H1 (cell line): ENCODE data around the gene OR2T12. TPM values are rescaled to one million over a fixed set of nuclear protein-coding genes. Genes with fewer than 3 reads are reported as not detected.

Experiments used
- CTCF ChIA-PET: fragments of 300-600 bp; sonication (Branson Sonifier 250); formaldehyde crosslinking; loops from one replicate; lab custom pipeline; 2021; ENCODE audit not compliant: partially characterized antibody; lab: Charles Lee
- POLR2A ChIA-PET: fragments of 300-600 bp; sonication (Branson Sonifier 250); formaldehyde crosslinking; loops from one replicate; lab custom pipeline; 2021; ENCODE audit warnings: inconsistent platforms; ENCODE audit not compliant: partially characterized antibody; lab: Charles Lee
- DNase-seq, 2 experiments: peaks; one replicate each; pipeline versions ENCODE4 v3.0.0 to v3.0.0-alpha.2; 2010 to 2022; ENCODE audit warnings: low spot score in 2 of 2, low read depth in 1 of 2, mixed read lengths in 1 of 2
- FAIRE-seq: peaks from 2 replicates; lab custom pipeline; 2011; peaks lifted over from hg19 to GRCh38; lab: Jason Lieb, UNC
- H2AFZ ChIP-seq: 2 replicates; pipeline ENCODE4 v1.8.1; 2012; ENCODE audit warnings: low read length, inconsistent platforms
- H2AK5ac ChIP-seq: 2 replicates; pipeline ENCODE4 v1.6.1; 2013; ENCODE audit warnings: low read depth, low read length
- H2BK120ac ChIP-seq: replicated peaks from 2 replicates; pipeline ENCODE3; 2013; ENCODE audit warnings: low read depth, low read length, inconsistent platforms
- H2BK12ac ChIP-seq: 2 replicates; pipeline ENCODE4 v1.6.1; 2013; ENCODE audit warnings: low read depth, low read length
- H2BK15ac ChIP-seq: 2 replicates; pipeline ENCODE4 v1.6.1; 2013; ENCODE audit warnings: low read length
- H2BK20ac ChIP-seq: 2 replicates; pipeline ENCODE4 v1.6.1; 2013; ENCODE audit warnings: low read length
- H2BK5ac ChIP-seq: 2 replicates; pipeline ENCODE4 v1.6.1; 2013; ENCODE audit warnings: low read depth, low read length
- H3K14ac ChIP-seq: 2 replicates; pipeline ENCODE4 v1.6.1; 2013; ENCODE audit warnings: inconsistent platforms; ENCODE audit not compliant: insufficient read length
- H3K18ac ChIP-seq: 2 replicates; pipeline ENCODE4 v1.6.1; 2013; ENCODE audit warnings: low read length; ENCODE audit errors: extremely low read depth
- H3K23ac ChIP-seq: 2 replicates; pipeline ENCODE4 v1.6.1; 2013; ENCODE audit warnings: inconsistent platforms; ENCODE audit not compliant: insufficient read length
- H3K23me2 ChIP-seq: 2 replicates; pipeline ENCODE4 v1.6.1; 2013; ENCODE audit warnings: low read depth, low read length
- H3K27ac ChIP-seq: 2 replicates; pipeline ENCODE4 v1.6.1; 2011; ENCODE audit warnings: low read depth, low read length, inconsistent platforms
- H3K27me3 ChIP-seq, 4 experiments: replicated peaks in 1 of 4; 1 replicate in 1 of 4; 2 replicates in 3 of 4; pipeline versions ENCODE4 v1.6.1 to v1.8.1; 2011 to 2013; ENCODE audit warnings: low read length in 3 of 4, mild to moderate bottlenecking in 3 of 4, inconsistent platforms in 2 of 4, mixed read lengths in 2 of 4, moderate library complexity in 1 of 4; ENCODE audit not compliant: control insufficient read depth in 3 of 4, insufficient read depth in 3 of 4; ENCODE audit errors: extremely low read depth in 1 of 4
- H3K36me3 ChIP-seq, 4 experiments: 2 replicates each; pipeline versions ENCODE4 v1.6.1 to v1.8.1; 2011 to 2013; ENCODE audit warnings: mild to moderate bottlenecking in 4 of 4, low read length in 3 of 4, moderate library complexity in 2 of 4, control low read depth in 1 of 4, inconsistent platforms in 1 of 4; ENCODE audit not compliant: insufficient read depth in 4 of 4, control insufficient read depth in 2 of 4
- H3K4ac ChIP-seq: replicated peaks from 2 replicates; pipeline ENCODE3; 2013; ENCODE audit warnings: low read length, low read depth, mixed read lengths, inconsistent platforms; ENCODE audit not compliant: insufficient read length
- H3K4me1 ChIP-seq, 4 experiments: replicated peaks in 1 of 4; 1 replicate in 1 of 4; 2 replicates in 3 of 4; pipeline versions ENCODE4 v1.6.1 to v1.8.1; 2011 to 2013; ENCODE audit warnings: low read length in 3 of 4, inconsistent platforms in 2 of 4, mixed read lengths in 1 of 4; ENCODE audit not compliant: insufficient read depth in 4 of 4, control insufficient read depth in 3 of 4
- H3K4me2 ChIP-seq, 2 experiments: 2 replicates each; pipeline versions ENCODE4 v1.6.1 to v1.8.1; 2011 to 2013; ENCODE audit warnings: low read depth in 2 of 2, low read length in 2 of 2, control low read depth in 1 of 2, inconsistent platforms in 1 of 2, mild to moderate bottlenecking in 1 of 2; ENCODE audit not compliant: insufficient read depth in 1 of 2
- H3K4me3 ChIP-seq, 4 experiments: fragments of 200-600, 300-600 bp in 1 of 4; sonication (generic), shearing (Covaris generic), sonication (Bioruptor Twin) in 1 of 4; 2 replicates each; pipeline versions ENCODE4 v1.5.1 to v1.8.1; 2011 to 2016; ENCODE audit warnings: low read length in 4 of 4, low read depth in 3 of 4, control low read depth in 2 of 4, inconsistent platforms in 2 of 4, mild to moderate bottlenecking in 2 of 4, mixed read lengths in 1 of 4, moderate library complexity in 1 of 4; ENCODE audit not compliant: insufficient read depth in 2 of 4; ENCODE audit errors: extremely low read depth in 1 of 4
- H3K56ac ChIP-seq: replicated peaks from 2 replicates; pipeline ENCODE3; 2013; ENCODE audit warnings: low read depth, mild to moderate bottlenecking, mixed read lengths, low read length, inconsistent platforms; ENCODE audit not compliant: insufficient read length
- H3K79me1 ChIP-seq: 2 replicates; pipeline ENCODE4 v1.6.1; 2013; ENCODE audit warnings: low read depth, low read length, control low read depth
- H3K79me2 ChIP-seq, 2 experiments: 2 replicates each; pipeline versions ENCODE4 v1.6.1 to v1.8.1; 2012 to 2013; ENCODE audit warnings: low read length in 2 of 2, mild to moderate bottlenecking in 2 of 2, inconsistent platforms in 1 of 2; ENCODE audit not compliant: insufficient read depth in 2 of 2, control insufficient read depth in 1 of 2
- H3K9ac ChIP-seq, 4 experiments: replicated peaks in 1 of 4; 1 replicate in 1 of 4; 2 replicates in 3 of 4; pipeline versions ENCODE4 v1.6.1 to v1.8.1; 2011 to 2013; ENCODE audit warnings: low read depth in 3 of 4, low read length in 3 of 4, control low read depth in 2 of 4, mild to moderate bottlenecking in 2 of 4, moderate library complexity in 2 of 4, inconsistent platforms in 1 of 4; ENCODE audit errors: extremely low read depth in 1 of 4
- H3K9me3 ChIP-seq, 2 experiments: 2 replicates each; pipeline versions ENCODE4 v1.6.1 to v1.8.1; 2012 to 2013; ENCODE audit warnings: mild to moderate bottlenecking in 2 of 2, moderate library complexity in 2 of 2, control low read depth in 1 of 2, inconsistent platforms in 1 of 2, low read depth in 1 of 2, low read length in 1 of 2, mixed read lengths in 1 of 2; ENCODE audit not compliant: insufficient read depth in 2 of 2
- H4K20me1 ChIP-seq, 2 experiments: replicated peaks in 1 of 2; 2 replicates each; pipeline versions ENCODE3 to v1.8.1; 2011 to 2013; ENCODE audit warnings: inconsistent platforms in 2 of 2, low read length in 2 of 2, mild to moderate bottlenecking in 1 of 2; ENCODE audit not compliant: insufficient read depth in 2 of 2, control insufficient read depth in 1 of 2
- H4K5ac ChIP-seq: 2 replicates; pipeline ENCODE4 v1.6.1; 2013; ENCODE audit warnings: low read length, low read depth, mixed read lengths, inconsistent platforms; ENCODE audit not compliant: insufficient read length
- H4K8ac ChIP-seq: 2 replicates; pipeline ENCODE4 v1.8.0; 2013; ENCODE audit warnings: mild to moderate bottlenecking, moderate library complexity, low read length, inconsistent platforms; ENCODE audit not compliant: insufficient read depth; ENCODE audit errors: extremely low read depth
- H4K91ac ChIP-seq: replicated peaks from 2 replicates; pipeline ENCODE3; 2013; ENCODE audit warnings: low read length, mixed read lengths, inconsistent platforms; ENCODE audit not compliant: insufficient read length
- BRCA1 ChIP-seq: IDR thresholded peaks from 2 replicates; pipeline ENCODE4 v1.6.1; 2012; ENCODE audit warnings: low read depth, low read length, improper control_type of control experiment
- CBX5 ChIP-seq: fragments of 300-800, 300-1000 bp; sonication (generic); IDR thresholded peaks from 2 replicates; pipeline ENCODE4 v1.7.1; 2016; ENCODE audit warnings: antibody characterized with exemption, low read length, low read depth
- CBX8 ChIP-seq: fragments of 300-800, 300-1000 bp; sonication (generic); IDR thresholded peaks from 2 replicates; pipeline ENCODE4 v1.7.1; 2016; ENCODE audit warnings: low read depth, low read length, borderline replicate concordance
- CHD1 ChIP-seq: IDR thresholded peaks from 2 replicates; pipeline ENCODE4 v1.6.1; 2012; ENCODE audit warnings: low read depth, low read length, improper control_type of control experiment
- CREB1 ChIP-seq: IDR thresholded peaks from 2 replicates; pipeline ENCODE4 v1.6.1; 2012; ENCODE audit warnings: inconsistent platforms
- E2F6 ChIP-seq: IDR thresholded peaks from 2 replicates; pipeline ENCODE4 v1.6.1; 2012; ENCODE audit warnings: inconsistent platforms
- GABPA ChIP-seq: IDR thresholded peaks from 2 replicates; pipeline ENCODE4 v1.6.1; 2011; ENCODE audit warnings: mild to moderate bottlenecking, low read length, moderate library complexity, borderline replicate concordance; ENCODE audit not compliant: insufficient read depth
- HDAC2 ChIP-seq, 2 experiments: fragments of 300-600 bp in 1 of 2; sonication (generic) in 1 of 2; IDR thresholded peaks; 2 replicates each; pipeline ENCODE4 v1.6.1; 2011 to 2012; ENCODE audit warnings: low read depth in 2 of 2, low read length in 2 of 2, mild to moderate bottlenecking in 2 of 2, moderate library complexity in 2 of 2, borderline replicate concordance in 1 of 2, inconsistent platforms in 1 of 2
- NANOG ChIP-seq: IDR thresholded peaks from 2 replicates; pipeline ENCODE4 v1.6.1; 2011; ENCODE audit warnings: low read length, low read depth, mild to moderate bottlenecking, inconsistent platforms; ENCODE audit not compliant: insufficient read depth, poor library complexity, severe bottlenecking
- POU5F1 ChIP-seq: IDR thresholded peaks from 2 replicates; pipeline ENCODE4 v1.6.1; 2011; ENCODE audit warnings: low read depth, mild to moderate bottlenecking, low read length, moderate library complexity
- SP4 ChIP-seq: IDR thresholded peaks from 2 replicates; pipeline ENCODE4 v1.6.1; 2012; ENCODE audit warnings: low read length, inconsistent platforms
- SRF ChIP-seq: IDR thresholded peaks from 2 replicates; pipeline ENCODE4 v1.6.1; 2011; ENCODE audit warnings: mild to moderate bottlenecking, low read depth, low read length, moderate library complexity
- SUZ12 ChIP-seq: fragments of 200-600 bp; sonication (generic); IDR thresholded peaks from 2 replicates; pipeline ENCODE4 v1.6.1; 2012; ENCODE audit warnings: mild to moderate bottlenecking, inconsistent platforms, low read length, moderate library complexity, mixed read lengths
- TAF7 ChIP-seq: optimal IDR thresholded peaks from 2 replicates; pipeline ENCODE3; 2011; ENCODE audit warnings: low read depth, mild to moderate bottlenecking, inconsistent platforms, low read length, moderate library complexity, borderline replicate concordance
- TBP ChIP-seq: IDR thresholded peaks from 2 replicates; pipeline ENCODE4 v1.6.1; 2011; ENCODE audit warnings: low read depth, low read length, improper control_type of control experiment
- WGBS, 2 experiments: shearing (Covaris generic) in 1 of 2; methylation state at CpG; one replicate each; pipeline versions ENCODE4 v1.1.6 to v1.1.7; 2013 to 2015; ENCODE audit warnings: low lambda C conversion rate in 2 of 2, mixed read lengths in 2 of 2, inconsistent platforms in 1 of 2, low coverage in 1 of 2, missing lambda C conversion rate in 1 of 2; ENCODE audit not compliant: insufficient replicate concordance in 2 of 2, insufficient coverage in 1 of 2, insufficient read length in 1 of 2; ENCODE audit errors: extremely low coverage in 1 of 2, missing lambda C conversion rate in 1 of 2; 5-methylcytosine and 5-hydroxymethylcytosine counted together
- polyA plus RNA-seq, 7 experiments: library from polyadenylated mRNA; depleted of rRNA in 3 of 7; stranded (reverse) in 5 of 7; unstranded in 2 of 7; fragments of >200 nt in 5 of 7; fragments of 200-250 nt in 2 of 7; gene quantifications; 1 replicate in 5 of 7; 2 replicates in 1 of 7; 4 replicates in 1 of 7; pipeline versions ENCODE4 v1.2.1 to v1.2.3, GENCODE V29; 2011 to 2013; ENCODE audit warnings: missing spikeins in 2 of 7, mixed read lengths in 2 of 7
- total RNA-seq: library from RNA; stranded (reverse); fragmentation: NEBNext Ultra II Directional; extraction: Animal tissue kit (Norgen Biotek cat#: 25700); gene quantifications from 2 replicates; pipeline ENCODE4 v1.2.1, GENCODE V29; 2021

OR2T12 gene
- total and polyA plus RNA-seq, 2 of the 8 experiments (the other 6 are each of a cell fraction or from before 2014, with no cell fraction given): not detected

DNA sequence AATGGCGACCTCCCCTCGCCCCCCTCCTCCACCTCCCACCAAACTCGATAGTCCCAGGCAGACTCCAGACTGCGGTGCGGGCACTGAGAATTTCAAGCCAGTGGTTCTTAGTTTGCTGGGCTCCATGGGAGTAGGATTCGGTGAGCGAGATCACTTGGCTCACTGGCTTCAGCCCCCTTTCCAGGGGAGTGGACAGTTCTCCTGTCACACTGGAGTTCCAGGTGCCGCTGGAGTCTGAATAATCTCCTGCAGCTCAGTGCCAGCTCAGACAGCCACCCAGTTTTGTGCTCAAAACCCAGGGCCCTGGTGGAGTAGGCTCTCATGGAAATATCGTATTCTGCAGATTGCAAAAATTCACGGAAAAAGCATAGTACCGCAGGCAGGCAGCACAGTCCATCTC is 13.6 kb upstream of the OR2T12 start:
- 86% methylated on average over 11 of the region's 11 CpGs; no CpG with 5 or more reads in 1 of the 2 experiments for WGBS, 2 experiments
- Histone ChIP-seq H3K27ac (no peak overlapping the region), H3K9ac (no peak overlapping the region), H3K4me3 (no peak overlapping the region), H2BK120ac (no peak overlapping the region), H3K27me3 (no peaks in the 10 kb centered on the region), H2BK12ac (no peak overlapping the region), H3K79me1 (no peaks in the 10 kb centered on the region), H4K20me1 (no peaks in the 10 kb centered on the region), H3K18ac (no peak overlapping the region), H2BK20ac (no peak overlapping the region), H3K4me2 (no peak overlapping the region), H3K56ac (no peak overlapping the region), H4K91ac (no peak overlapping the region), H3K4ac (no peak overlapping the region), H3K36me3 (no peaks in the 10 kb centered on the region), H3K79me2 (no peaks in the 10 kb centered on the region), H3K4me1 (no peaks in the 10 kb centered on the region), H4K8ac (no peak overlapping the region), H2AK5ac (no peak overlapping the region), H2BK5ac (no peak overlapping the region), H3K23ac (no peak overlapping the region), H2BK15ac (no peak overlapping the region), H3K9me3 (peaks cover 50 to 62% of the 10 kb centered on the region in 2 experiments), H3K23me2 (no peaks in the 10 kb centered on the region), H2AFZ (no peak overlapping the region), H3K14ac (no peak overlapping the region), H4K5ac (no peak overlapping the region)
- FAIRE-seq (no peak), DNase-seq (no peak)
- POLR2A ChIA-PET: no interaction called here
- CTCF ChIA-PET: no interaction called here
- TF ChIP-seq CBX5: no peak
- no peak for TF ChIP-seq SP4
- TF ChIP-seq CHD1: no peak
- TF ChIP-seq CBX8: no peak
- TF ChIP-seq E2F6: no peak
- TF ChIP-seq CREB1: no peak
- TF ChIP-seq TAF7: no peak
- TF ChIP-seq HDAC2 (IDR thresholded peaks at IDR 0.05; ENCODE audit: borderline replicate concordance in 1 of 2, low read depth in 2 of 2, low read length in 2 of 2): no peak
- no peak for TF ChIP-seq GABPA
- no peak for TF ChIP-seq BRCA1
- TF ChIP-seq SUZ12: no peak
- no peak for TF ChIP-seq NANOG
- TF ChIP-seq SRF: no peak
- no peak for TF ChIP-seq POU5F1
- no peak for TF ChIP-seq TBP
